Measurements from ENCODE around the gene RNF167.
A peak's percentile ranks its signal among the peaks of the same experiment; 100 is the strongest.

Gene RNF167

GRCh38 chr17:4968486-4969046 is 28.5 kb downstream of the RNF167 start:
- TF ChIP-seq NFIC (IDR thresholded peaks at IDR 0.05) (no peak), USF1 (IDR thresholded peaks at IDR 0.05) (peak; percentile 72), EP300 (IDR thresholded peaks at IDR 0.05; ENCODE audit: borderline replicate concordance) (no peak)
- TF ChIP-seq, protein P1, sequence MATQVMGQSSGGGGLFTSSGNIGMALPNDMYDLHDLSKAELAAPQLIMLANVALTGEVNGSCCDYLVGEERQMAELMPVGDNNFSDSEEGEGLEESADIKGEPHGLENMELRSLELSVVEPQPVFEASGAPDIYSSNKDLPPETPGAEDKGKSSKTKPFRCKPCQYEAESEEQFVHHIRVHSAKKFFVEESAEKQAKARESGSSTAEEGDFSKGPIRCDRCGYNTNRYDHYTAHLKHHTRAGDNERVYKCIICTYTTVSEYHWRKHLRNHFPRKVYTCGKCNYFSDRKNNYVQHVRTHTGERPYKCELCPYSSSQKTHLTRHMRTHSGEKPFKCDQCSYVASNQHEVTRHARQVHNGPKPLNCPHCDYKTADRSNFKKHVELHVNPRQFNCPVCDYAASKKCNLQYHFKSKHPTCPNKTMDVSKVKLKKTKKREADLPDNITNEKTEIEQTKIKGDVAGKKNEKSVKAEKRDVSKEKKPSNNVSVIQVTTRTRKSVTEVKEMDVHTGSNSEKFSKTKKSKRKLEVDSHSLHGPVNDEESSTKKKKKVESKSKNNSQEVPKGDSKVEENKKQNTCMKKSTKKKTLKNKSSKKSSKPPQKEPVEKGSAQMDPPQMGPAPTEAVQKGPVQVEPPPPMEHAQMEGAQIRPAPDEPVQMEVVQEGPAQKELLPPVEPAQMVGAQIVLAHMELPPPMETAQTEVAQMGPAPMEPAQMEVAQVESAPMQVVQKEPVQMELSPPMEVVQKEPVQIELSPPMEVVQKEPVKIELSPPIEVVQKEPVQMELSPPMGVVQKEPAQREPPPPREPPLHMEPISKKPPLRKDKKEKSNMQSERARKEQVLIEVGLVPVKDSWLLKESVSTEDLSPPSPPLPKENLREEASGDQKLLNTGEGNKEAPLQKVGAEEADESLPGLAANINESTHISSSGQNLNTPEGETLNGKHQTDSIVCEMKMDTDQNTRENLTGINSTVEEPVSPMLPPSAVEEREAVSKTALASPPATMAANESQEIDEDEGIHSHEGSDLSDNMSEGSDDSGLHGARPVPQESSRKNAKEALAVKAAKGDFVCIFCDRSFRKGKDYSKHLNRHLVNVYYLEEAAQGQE (IDR thresholded peaks at IDR 0.05; ENCODE audit: low read depth): no peak

DNA sequence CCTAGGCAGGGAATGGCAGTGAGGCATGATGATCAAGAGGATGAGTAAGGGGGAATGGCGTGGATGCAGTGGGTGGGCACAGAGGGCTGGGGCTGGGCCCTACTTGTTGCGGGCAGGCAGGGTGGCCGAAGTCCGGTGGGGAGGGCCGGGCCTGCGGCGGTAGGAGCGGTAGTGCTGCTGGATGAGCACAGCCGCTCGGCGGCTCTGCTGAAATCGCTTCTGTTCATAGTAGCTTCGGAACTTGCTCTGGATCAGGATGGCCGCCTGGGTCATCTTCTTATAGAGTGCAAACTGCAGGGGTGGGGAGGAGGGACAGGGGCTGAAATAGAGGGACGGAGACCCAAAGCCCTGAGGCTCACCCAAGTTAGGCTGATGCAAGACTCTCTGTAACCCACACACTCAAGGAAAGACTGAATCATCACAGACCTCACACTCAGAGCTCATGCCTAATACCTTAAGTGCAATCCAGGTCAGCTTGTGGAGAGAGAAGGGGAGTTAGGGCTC is 29.0 kb downstream of the RNF167 start:
- TF ChIP-seq TAF1 (IDR thresholded peaks at IDR 0.05; ENCODE audit: low read depth) (no peak), USF1 (IDR thresholded peaks at IDR 0.05) (no peak), NFIC (IDR thresholded peaks at IDR 0.05) (no peak), CREB1 (IDR thresholded peaks at IDR 0.05; ENCODE audit: low read depth) (no peak), MAX (IDR thresholded peaks at IDR 0.05) (no peak), TEAD4 (IDR thresholded peaks at IDR 0.05) (no peak), EP300 (IDR thresholded peaks at IDR 0.05; ENCODE audit: borderline replicate concordance) (no peak), CEBPB (IDR thresholded peaks at IDR 0.05) (no peak), ZBTB7A (IDR thresholded peaks at IDR 0.05; ENCODE audit: low read depth) (no peak), RAD21 (IDR thresholded peaks at IDR 0.05; ENCODE audit: low read depth) (no peak)
- TF ChIP-seq, protein P1 (IDR thresholded peaks at IDR 0.05; ENCODE audit: low read depth): no peak

DNA sequence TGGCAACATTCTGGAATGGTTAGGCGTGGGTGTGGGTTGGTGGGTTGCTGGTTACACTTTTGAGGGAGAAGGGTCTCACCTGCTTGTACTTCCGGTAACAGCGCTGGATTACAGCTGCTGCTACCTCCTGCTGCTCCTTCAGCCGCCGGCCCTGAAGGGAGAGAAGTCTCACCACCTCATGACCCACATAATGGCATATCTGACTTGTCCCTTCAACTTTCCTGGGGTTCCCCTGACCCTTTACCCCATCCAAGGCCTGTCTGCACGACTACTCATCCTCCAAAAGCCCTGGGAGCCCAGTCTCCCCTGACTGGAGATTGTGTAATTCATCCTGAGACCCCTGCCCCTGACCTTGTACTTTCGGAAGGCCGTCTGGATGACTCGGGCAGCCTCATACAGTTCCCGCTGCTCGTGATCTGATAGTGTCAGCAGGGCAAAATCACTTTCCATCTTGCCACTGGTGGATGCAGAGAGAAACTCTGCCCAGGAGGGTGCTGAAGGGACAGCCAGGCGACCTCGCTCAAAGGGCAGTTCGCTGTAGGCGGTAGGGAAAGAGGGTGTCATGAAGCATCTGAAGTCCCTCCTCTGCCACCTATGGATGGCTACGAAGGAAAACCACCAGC is 29.6 kb downstream of the RNF167 start:
- no peak for TF ChIP-seq MAX (IDR thresholded peaks at IDR 0.05)
- TF ChIP-seq, protein P1 (IDR thresholded peaks at IDR 0.05; ENCODE audit: low read depth): no peak
- TF ChIP-seq TCF12 (IDR thresholded peaks at IDR 0.05; ENCODE audit: low read depth): no peak
- no peak for TF ChIP-seq EGR1 (IDR thresholded peaks at IDR 0.05)
- no peak for TF ChIP-seq ZBTB7A (IDR thresholded peaks at IDR 0.05; ENCODE audit: low read depth)

DNA sequence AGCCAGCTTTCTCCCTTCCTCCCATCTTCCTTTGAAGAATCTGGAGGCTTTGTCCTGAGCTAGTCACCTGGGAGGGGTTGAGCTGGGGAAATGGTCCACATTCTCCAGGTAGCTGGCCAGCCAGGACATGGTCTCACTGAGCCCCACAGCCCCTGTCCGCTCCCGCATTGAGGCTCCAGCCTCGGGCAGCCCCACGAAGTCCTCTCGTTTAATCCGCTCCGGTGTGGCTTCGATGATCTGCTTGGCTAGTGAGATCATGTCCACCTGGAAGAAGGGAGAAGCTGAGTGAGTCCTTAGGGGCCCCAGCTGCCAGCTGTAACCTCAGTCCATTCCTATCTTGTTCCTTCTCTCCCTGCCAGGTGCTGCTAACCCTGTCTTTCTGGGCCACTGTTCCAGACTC is 30.2 kb downstream of the RNF167 start:
- no peak for TF ChIP-seq NFIC (IDR thresholded peaks at IDR 0.05)
- TF ChIP-seq RAD21 (IDR thresholded peaks at IDR 0.05; ENCODE audit: low read depth): no peak
- TF ChIP-seq, protein P1 (IDR thresholded peaks at IDR 0.05; ENCODE audit: low read depth): no peak
- TF ChIP-seq TAF1 (IDR thresholded peaks at IDR 0.05; ENCODE audit: low read depth): no peak
- no peak for TF ChIP-seq USF1 (IDR thresholded peaks at IDR 0.05)
- TF ChIP-seq CREB1 (IDR thresholded peaks at IDR 0.05; ENCODE audit: low read depth): no peak
- no peak for TF ChIP-seq FOXM1 (IDR thresholded peaks at IDR 0.05; ENCODE audit: borderline replicate concordance, low read depth)
- TF ChIP-seq EP300 (IDR thresholded peaks at IDR 0.05; ENCODE audit: borderline replicate concordance): no peak
